Stimulated activated CD8-positive, alpha-beta memory T cell treated with anti-CD3 and anti-CD28 coated beads, Interleukin-15, amount 100 ng/mL, for 1 hour (primary cell): ENCODE data around the gene LRRC4C.

Source experiments
- DNase-seq: peaks from one replicate; pipeline ENCODE4 v3.0.0-alpha.2; 2020; ENCODE audit warnings: low read depth

The LRRC4C gene

GRCh38 chr11:41250408-41250935 is 209.0 kb downstream of the LRRC4C start:
- DNase-seq: no peak

- no peak for DNase-seq
Measured at GRCh38 chr11:41247621-41248020, 211.8 kb downstream of the LRRC4C start.

GRCh38 chr11:41246399-41246745 is 213.1 kb downstream of the LRRC4C start:
- no peak for DNase-seq

- no peak for DNase-seq
Measured at GRCh38 chr11:41245704-41246398, 213.6 kb downstream of the LRRC4C start.

- no peak for DNase-seq
Measured at GRCh38 chr11:41245184-41245583, 214.3 kb downstream of the LRRC4C start.

GRCh38 chr11:41237382-41237781 is 222.1 kb downstream of the LRRC4C start:
- DNase-seq: no peak

GRCh38 chr11:41235668-41236067 is 223.8 kb downstream of the LRRC4C start:
- DNase-seq: no peak

- no peak for DNase-seq
Measured at GRCh38 chr11:41225856-41226633, 233.4 kb downstream of the LRRC4C start.

GRCh38 chr11:41222236-41222635 is 237.2 kb downstream of the LRRC4C start:
- no peak for DNase-seq

GRCh38 chr11:41206388-41206787 is 253.1 kb downstream of the LRRC4C start:
- DNase-seq: no peak

GRCh38 chr11:41201156-41201555 is 258.3 kb downstream of the LRRC4C start:
- no peak for DNase-seq

- no peak for DNase-seq
Measured at GRCh38 chr11:41190437-41191082, 268.9 kb downstream of the LRRC4C start.

- DNase-seq: no peak
Measured at GRCh38 chr11:41189701-41190436, 269.6 kb downstream of the LRRC4C start.

- DNase-seq: no peak
Measured at GRCh38 chr11:41177791-41178190, 281.7 kb downstream of the LRRC4C start.

GRCh38 chr11:41175304-41175972 is 284.0 kb downstream of the LRRC4C start:
- no peak for DNase-seq

GRCh38 chr11:41146326-41146725 is 313.1 kb downstream of the LRRC4C start:
- DNase-seq: no peak

GRCh38 chr11:41145420-41145819 is 314.0 kb downstream of the LRRC4C start:
- no peak for DNase-seq

GRCh38 chr11:41134971-41135370 is 324.5 kb downstream of the LRRC4C start:
- no peak for DNase-seq

GRCh38 chr11:41133023-41133422 is 326.4 kb downstream of the LRRC4C start:
- DNase-seq: no peak

- no peak for DNase-seq
Measured at GRCh38 chr11:41121600-41121999, 337.9 kb downstream of the LRRC4C start.

- no peak for DNase-seq
Measured at GRCh38 chr11:41119484-41119883, 340.0 kb downstream of the LRRC4C start.

- DNase-seq: no peak
Measured at GRCh38 chr11:41118521-41118920, 340.9 kb downstream of the LRRC4C start.
